NCI-H2029 (cell line): ENCODE data around the gene SLC30A2.
A peak's percentile ranks its signal among the peaks of the same experiment; 100 is the strongest.

Experiments
- DNase-seq: peaks from one replicate; lab custom pipeline; 2025; lab: John Stamatoyannopoulos, UW

The SLC30A2 gene

DNA sequence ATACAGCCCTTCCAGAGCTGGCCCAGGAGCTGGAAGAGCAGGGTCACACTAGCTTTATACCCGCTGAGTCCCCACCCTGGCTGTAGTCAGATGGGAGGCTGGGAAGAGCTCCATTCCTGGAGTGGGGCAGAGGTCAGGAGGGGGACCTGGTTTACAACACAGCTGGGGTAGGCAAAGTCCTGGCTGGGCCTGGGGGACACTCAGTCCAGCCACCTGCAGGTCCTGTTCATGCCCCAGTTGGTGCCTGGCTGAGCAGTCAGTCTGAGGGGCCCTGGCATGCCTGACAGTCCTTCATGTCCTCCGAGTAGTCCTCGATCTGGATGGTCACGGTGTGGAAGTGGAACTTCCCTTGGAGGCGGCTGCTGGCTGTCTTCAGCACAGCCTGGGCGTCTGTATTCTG lies 7.0 kb downstream of the SLC30A2 start:
- DNase-seq = no peak

DNA sequence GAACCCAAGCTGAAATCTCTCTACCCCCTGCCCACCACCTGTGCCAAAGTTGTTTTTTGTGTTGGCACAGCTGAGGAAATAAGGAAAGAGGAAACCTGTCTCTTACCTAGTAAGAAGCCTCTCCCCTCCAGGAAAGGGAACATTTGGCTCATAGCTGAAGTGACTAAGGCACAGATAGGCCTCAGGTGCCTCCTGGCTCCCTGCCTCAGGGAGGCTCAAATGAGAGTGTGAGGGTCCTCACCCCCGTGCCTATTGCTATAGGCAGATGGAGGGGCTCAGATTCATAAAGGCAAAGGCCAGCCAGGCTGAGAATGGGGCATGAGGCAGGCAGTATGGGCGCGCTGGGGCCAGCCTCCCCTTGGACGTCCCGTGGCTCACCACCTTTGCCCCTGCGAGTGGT lies 7.4 kb downstream of the SLC30A2 start:
- no peak for DNase-seq

DNA sequence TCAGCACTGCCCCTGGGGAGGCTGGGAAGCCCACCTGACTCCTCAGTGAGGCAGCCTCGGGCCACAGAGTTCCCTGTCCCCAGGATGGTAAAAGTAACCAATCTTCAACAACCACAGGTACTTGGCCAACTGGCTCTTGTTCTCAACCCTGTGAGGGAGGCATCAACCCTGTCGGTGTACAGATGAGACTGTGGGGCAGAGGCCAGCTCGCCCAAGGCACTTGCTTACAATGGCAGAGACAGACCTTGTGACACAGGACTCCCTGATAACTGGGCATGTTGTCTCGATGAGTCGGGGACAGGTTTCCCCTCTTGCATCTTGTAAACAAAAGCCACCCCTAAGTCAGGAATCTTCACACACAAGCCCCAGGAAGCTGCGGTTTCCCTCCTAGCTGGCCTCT lies 8.0 kb downstream of the SLC30A2 start:
- no peak for DNase-seq

DNA sequence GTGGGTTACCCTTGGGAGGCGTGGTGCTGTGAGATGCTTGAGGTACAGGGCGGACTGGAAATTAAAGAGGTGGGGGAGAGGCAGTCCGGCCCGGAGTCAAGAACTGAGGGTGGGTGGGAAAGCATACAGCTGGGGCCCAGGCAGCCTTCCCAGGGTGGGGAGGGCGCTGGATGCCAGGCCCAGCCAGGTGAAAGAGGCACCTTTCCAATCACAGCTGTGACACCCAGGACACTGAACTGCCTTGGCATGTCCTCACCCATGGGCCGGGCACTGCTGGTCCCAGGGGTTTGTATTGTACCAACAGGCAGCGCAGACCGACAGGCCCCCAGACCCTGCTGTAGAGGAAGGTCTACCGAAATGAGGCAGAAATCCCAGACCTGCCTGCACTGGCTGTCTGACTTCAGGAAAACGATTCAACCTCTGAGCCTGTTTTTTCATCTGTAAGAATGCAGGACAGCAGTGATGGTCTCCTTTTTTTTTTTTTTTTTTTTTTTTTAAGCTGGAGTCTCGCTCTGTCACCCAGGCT lies 9.1 kb downstream of the SLC30A2 start:
- DNase-seq = no peak

DNA sequence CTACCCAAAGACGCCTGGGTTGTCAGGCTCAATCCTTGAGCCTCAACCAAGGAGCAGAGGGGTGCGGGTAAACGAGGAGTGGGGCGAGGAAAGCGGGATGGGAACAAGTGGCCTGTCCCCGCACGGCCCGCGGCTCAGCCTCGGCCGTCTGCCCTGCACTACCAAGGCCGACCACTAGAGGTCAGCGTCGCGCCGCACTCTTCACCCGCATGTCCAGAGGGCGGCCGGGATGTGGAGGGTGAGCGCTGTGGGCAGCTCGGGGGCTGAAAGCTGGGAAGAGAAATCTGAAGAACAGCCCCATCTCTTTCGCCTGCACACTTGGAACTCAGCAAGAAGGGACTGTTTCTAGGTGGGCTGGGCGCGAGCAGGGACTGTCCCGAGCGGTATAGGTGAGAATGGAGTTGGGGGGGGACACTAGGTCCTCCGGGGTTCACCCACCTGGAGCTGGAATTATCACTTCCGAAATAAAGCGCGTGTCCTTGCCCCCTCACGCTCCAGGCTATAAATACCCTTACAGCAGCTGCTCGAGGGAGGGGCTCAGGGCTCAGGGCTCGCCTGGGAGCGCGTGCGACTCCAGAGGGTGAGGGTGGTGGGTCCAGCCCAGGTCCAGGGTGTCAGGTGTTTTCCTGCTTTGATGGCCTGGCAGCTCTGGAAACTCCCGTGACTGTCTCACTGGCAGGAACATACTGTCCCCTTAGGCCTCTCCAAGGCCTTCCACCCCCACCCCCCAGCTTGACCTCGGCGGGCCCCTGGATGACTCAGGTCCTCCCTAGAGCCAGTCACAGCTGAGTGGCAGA lies 9.8 kb downstream of the SLC30A2 start:
- peak; percentile 13 for DNase-seq

DNA sequence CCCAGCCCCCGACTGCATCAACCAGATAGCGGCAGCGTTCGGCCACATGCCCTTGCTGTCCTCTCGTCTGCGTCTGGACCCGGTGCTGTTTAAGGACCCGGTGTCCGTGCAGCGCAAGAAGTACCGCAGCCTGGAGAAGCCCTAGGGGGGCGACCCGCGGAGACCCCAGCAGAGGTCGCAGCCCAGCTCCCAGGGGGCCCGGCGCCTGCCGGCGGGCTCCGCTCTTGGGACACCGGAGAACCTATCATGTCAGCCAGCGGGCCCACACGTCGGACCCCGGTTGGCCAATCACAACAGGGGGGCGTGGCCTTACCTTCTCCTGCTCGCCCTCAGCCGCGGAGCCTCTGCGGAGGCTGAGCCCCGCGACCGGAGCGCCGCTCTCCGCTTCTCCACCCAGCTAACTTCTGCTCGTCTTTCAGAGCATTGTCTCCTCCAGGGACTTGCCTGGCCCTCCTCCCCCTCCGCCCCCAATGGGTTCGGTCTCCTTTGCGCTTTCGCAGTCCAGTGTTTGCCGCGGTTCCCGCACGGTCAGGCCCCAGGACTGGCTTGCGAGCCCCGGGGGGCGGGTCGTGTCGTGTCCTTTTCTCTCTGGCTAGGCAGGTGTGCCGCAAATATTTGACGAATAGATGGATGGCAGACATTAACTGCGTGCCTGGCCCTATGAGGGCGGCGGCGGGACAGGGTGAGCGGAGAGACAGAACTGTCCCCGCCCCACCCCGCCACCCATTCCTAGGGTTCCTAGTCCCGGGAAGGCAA lies 10.5 kb downstream of the SLC30A2 start:
- peak; percentile 83 for DNase-seq

DNA sequence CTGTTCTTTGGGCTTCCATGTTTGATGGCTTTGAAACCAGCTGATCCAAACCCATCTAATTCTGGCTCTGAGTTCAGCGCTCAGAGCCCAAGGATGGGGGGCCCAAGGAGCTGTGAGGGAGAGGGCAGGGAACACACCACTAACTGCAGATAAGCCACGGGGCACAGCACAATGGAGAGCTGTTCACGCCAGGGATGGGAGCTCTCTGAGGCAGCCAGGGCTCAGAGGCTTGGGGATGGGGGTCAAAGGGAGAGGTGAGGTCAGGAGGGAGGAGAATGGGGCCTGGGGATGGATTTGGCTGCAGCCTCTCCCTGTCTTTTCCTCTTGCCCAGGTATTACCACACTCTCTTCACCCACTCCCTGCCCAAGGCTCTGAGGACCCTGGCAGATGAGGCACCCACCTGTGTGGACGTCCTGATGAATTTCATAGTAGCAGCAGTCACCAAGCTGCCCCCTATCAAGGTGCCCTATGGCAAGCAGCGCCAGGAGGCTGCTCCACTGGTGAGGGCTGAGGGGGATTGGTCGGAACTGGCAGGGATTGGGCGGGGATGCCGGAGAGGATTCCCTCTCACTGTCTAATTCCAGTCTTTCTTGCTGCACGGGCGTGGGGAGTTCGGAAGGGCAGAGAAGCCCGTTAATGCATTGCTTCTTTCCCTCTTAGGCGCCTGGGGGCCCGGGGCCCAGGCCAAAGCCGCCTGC lies 11.3 kb downstream of the SLC30A2 start:
- no peak for DNase-seq

DNA sequence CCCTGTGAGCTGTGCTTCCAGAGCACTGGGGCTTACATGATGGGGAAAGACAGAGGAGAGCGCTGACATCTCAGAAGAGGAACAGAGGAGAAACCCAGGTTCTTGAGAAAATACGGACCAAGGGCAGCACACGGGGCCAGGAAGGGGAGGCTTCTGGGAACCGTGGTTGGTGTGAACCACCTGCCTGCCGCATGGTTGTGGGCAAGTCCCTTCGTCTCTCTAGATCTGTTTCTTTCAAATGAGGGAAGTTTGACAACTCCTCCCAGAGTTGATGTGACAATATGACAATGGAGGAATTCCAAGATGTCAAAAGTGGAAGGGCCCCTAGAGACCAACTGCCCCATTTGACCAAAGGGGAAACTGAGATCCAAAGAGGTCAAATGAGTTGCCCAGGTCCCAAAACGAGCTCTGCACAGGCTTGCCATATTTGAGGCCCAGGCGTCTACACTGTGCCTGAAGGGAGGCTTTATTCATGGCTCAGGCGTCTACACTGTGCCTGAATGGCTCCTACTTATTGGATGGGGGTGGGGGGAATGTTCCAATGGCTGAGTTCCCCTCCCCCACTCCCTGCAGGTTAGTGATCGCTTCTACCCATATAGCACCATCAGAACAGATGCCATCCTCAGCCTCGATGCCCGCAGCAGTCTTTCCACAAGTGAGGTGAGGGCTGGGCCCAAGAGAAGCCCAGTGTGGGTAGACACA lies 13.1 kb downstream of the SLC30A2 start:
- DNase-seq = no peak

DNA sequence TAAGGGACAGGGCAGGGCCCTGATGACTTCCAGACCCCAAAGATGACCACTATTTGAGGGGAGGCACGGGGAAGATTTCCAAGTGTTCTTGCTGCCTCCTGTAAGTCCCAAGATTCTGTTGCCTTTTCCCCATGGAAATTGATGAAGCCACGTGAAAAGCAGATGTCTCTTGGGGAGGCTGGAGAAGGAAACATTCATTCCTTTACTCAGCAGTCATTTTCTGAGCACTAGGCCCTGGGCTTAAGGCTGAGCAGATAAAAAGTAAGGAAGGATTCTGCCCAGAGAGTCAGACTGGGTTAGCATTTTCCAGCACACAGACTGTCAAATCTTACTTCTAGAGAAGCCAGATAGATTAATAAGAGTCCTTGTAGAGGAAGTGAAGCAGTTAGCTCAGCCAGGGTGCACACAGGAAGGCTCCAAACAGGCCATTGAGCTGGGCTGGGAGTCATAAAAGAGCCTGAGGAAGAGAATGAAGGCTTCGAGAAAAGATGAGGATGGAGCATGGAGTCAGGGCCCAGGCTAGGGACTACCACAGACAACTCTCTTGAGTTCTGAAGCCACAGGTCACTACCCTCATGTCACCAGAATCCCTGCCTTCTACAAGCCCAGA lies 14.2 kb downstream of the SLC30A2 start:
- DNase-seq = no peak

DNA sequence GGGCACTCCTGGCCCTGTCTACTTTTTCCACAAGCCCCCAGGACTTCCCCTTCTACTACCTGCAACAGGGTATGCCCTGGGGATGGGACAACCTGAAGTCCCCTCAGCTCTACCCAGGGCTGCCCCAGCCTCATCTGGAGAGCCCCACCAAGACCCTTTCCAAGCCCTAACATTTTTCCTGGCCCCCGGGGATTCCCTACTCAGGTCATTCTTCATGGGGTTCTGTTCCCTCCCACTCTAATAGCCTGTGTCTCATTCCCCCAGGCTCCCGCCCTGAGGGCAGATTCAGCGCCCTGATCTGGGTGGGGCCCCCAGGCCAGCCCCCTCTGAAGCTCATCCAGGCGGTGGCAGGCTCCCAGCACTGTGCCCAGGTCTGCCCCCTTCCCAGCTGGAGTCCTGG lies 14.7 kb downstream of the SLC30A2 start:
- no peak for DNase-seq

DNA sequence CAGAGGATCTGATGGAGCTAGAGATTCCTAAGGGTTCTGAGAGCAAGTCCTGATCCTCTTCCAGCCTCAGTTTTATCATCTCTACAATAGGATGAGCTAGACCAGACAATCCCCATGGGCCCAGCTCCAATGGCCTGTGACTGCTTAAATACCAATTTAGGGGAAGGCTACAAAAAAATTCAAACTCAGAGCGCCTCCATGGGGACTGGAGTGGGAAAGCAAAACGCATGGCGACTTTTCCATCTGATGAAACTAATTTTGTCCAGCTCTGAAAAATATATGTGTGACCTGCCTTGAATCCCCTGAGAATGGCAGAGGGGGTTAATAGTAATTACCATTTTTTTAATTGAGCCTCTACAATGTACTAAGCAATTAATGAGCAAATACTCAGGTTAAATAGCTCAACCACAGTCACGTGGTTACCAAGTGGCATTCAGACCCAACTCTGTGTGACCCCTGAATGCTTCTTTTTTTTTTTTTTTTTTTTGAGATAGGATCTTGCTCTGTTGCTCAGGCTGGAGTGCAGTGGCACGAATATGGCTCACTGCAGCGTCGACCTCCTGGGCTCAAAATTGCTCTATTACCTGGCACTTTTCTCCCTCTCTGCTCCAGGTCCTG lies 15.9 kb downstream of the SLC30A2 start:
- DNase-seq = no peak

DNA sequence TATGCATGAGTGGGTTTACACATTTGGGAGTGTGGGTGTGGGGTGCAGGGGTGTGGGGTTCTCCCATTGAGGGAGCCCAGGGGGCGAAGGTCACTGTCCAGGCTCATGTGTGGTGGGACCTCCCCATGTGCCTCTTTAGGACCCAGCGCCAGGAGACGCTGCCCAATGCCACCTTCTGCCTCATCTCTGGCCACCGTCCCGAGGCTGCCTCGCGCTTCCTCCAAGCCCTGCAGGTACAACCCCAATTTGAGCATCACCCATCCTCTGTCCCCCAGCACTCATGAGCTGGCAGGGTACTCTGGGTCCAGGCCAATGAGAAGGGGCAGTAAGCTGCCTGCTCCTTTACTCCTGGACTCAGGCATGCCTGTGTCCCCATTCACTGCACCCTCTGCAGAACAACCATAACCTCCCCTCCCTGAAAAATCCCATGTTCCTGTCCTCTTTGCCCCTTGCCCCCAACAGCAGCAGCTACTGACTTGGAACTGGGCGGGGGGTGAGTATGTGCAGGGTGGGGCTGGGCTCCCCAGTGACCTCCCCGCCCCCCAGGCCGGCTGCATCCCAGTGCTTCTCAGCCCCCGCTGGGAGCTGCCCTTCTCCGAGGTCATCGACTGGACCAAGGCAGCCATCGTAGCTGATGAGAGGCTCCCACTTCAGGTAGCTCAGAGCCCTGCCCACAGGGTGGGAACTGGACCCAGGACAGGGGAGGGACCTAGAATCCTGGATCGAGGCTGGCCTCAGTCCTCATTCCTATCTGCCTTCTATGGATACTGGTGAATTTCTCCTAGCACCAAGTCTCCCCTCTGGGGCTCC lies 16.7 kb downstream of the SLC30A2 start:
- no peak for DNase-seq

DNA sequence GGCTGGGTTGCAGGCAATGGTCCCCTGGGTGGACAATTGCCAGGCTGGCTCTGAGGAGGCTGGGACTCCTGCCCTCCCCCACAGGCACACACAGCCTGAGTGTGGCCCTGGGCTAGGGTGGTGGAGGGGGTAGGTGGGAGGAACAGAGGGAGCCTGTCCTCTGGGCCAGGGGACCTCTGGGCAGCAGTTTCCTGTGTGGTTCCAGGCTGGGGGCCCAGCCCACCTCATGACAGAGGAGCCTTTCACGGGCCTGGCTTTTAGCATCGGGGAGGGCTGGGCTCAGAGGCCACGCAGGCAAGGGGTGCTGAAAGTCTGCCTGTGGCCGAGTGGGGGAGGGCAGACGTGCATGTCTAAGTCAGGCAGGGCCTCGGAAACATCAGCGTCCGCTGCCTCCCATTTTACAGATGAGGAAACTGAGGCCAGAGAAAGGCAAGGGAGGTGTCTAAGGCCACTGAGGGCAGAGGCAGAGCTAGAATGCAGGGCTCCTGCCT lies 17.4 kb downstream of the SLC30A2 start:
- DNase-seq = no peak

DNA sequence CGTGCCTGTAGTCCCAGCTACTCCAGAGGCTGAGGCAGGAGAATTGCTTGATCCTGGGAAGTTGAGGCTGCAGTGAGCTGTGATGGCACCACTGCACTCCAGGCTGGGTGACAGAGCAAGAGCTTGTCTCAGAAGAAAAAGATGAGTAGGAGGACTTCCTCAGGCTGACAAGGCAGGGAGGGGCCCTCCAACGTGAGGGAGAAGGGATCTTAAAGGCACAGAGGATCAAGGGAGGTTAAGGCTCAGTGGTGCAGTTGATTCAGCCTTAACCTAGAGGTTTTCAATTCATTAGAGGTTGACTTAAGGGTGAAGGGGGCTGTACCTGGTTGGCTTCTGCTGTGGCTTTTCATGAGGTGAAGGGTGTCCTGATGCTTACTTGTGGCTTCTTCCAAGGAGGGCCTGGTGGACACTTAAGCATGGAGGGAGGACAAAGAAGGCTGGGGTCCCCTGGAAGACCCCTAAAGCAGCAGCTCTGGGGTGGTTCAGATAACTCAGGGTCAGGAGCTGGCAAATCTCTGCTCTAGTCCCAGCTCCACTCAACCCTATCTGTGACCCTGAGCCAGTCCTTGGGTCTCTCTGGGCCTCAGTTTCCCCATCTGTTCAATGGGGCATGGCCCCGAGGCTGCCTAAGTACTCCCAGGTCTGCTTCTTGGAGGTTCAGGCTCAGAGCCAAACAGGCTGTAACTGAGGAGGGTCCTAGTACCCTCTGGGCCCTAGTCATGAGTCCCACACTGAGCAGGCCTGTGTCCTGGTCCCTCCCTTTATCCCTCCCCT lies 18.0 kb downstream of the SLC30A2 start:
- no peak for DNase-seq

DNA sequence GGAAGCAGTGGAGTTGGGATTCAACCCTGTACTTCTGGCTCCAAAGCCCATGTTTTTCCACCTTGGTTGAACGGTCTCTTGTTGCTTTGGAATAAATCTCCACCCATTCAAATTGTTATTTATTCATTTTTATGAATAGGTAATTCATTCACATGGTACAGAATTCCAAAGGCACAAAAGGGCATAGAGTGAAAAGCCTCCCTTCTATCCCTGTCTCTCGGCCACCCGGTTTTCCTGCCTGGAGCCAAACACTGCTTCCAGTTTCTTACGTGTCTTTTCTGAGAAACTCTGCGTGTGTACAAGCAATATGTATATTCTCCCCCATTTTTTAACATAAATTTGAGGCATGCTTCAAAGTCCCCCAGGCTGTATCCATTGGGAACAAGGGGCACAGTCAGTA lies 20.4 kb downstream of the SLC30A2 start:
- no peak for DNase-seq

DNA sequence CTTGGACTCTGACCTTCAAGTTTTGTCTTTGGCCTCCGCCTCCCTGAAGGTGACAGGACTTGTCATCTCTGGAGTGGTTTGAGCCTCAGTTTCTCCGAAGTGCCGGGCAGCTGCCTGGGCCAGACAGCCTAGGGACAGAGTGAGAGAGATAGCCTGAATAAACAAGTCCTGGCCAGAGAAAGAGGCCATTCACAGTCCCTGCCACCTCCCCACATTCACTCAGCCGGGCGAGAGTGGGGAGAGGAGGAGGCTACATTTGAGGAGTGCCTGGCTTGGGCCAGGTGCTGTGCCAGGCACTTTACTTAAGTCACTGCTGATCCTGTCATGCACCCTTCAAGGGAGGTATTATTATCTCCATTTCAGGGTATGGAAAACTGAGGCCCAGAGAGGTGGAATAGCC lies 20.9 kb downstream of the SLC30A2 start:
- no peak for DNase-seq

DNA sequence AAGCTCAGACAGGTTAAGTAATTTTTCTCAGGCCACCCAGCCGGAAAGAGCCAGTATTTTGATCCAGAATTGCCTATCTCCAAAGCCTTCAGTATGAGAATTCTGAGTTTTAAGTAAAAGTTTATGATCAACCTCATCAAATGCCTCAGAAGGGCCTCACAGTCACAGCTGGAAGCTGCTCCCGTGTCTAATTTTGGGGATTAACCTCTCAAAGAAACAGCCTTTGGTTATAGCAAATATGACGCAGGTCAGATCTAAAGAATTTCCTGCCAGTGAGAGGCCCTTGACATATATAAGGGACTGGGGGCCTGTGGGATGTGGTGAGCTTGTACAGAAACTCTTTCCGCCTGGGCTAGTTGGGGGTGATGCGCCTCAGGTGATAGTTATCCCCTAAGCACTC lies 22.1 kb downstream of the SLC30A2 start:
- no peak for DNase-seq

DNA sequence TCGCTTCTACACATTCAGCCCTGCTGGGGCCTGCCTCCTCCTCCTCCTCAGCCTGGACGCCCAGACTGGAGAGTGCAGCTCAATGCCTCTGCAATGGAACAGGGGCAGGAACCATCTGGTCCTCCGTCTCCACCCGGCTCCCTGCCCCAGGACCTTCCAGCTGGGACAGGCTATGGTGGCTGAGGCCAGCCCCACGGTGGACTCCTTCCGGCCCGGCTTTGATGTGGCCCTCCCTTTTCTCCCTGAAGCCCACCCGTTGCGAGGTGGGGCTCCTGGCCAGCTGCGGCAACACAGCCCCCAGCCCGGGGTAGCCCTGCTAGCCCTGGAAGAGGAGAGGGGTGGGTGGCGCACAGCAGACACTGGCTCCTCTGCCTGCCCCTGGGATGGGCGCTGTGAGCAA lies 22.9 kb downstream of the SLC30A2 start:
- no peak for DNase-seq

DNA sequence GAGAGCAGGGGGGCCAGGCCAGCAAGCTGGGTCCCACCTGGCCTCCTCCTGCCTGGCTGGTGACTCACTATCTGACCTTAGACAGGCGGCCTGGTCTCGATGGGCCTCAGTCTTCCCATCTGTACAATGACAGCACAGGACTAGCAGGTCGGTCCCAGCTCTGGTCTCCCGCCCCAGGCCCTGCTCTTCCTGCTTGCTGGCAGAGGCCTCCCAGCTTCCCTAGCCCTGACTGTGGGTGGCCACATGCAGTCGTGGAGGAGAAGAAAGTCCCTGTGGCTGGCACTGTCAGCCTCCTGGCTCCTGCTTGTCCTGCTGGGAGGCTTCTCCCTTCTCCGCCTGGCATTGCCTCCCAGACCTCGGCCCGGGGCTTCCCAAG lies 23.5 kb downstream of the SLC30A2 start:
- no peak for DNase-seq
